ENCODE measurements around the gene MAP3K1.

The MAP3K1 gene

DNA sequence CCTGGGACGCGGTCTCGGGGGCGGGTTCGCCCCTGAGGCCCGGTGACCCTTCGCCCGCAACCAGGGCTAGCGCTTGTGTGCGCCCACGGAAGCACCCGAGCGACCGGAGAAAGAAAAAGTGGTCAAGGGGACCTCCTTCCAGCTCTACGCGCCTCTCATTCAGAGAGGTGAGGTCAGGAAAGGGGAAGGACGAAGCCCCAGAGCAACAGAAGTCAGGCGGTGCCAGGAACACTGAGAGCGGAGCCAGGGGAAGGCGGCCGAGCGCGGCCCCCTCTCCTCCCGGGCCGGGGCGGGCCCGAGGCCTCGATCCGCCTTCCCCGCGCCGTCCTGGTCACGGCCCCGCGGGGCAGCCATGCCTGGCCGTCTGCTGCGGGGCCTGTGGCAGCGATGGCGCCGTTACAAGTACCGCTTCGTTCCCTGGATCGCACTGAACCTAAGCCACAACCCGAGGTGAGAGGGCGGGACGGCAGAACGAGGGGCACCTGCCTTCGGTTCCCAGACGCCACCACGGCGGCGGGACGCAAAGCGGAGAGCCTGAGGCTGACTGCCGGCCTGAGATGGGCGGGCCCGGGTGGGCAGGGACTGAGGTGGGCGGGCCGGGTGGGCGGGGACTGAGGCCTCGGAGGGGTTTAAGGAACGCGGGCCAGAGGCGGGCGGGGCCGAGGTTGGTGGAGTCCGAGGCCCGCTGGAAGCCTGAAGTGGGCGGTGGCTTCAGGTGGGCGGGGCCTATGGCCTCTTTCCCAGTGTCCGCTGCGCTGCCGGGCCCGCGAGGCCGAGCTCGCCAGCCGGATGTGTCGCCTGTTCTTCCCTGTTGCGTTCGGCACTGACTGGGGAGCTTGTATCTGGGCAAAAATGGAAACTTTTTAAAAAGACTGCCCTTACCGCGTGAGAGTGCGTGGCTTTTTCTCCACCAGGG lies 94.2 kb downstream of the MAP3K1 start, which contains the start of gene SETD9:
SETD9 (plus strand) TSS at position 303 of the 916 bp plus-strand sequence; CDS start at position 353, 50 bp downstream.
- peak; percentile 76 to 78 for DNase-seq (ENCODE audit: low read depth in 2 of 2)

DNA sequence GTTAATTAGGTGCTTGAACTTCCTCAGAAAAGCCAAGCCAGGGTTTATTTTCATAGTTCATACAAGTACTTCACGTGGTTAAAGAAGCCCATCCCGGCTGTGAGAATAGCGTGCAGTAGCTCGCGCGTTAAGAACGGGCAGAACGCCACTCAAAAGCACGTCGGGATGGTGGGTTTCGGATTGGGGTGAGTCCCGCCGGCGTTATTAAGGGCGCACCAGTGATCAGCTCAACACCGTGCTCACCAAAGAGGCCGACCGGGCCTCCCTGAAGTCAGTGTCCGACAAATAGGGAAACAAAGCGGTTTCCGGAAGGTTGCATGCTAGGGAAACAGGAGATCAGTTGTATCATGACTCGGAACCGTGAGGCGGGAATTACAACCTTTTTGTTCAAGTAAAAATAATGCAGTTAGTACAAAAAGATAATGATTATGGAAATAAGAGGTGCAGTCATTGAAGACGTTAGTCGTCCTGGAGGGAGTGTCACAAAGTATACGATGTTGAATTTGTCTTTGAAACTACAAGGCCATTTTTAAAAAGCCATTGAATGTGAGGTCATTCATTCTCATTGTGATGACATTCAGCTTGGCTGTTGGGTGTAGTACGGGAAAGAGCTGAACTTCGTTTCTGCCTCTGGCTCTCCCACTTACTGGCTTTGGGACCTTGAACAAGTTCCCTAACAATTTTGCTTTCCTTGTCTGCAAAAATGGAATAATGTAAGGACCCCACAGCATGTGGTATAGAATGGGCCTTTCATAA lies 95.0 kb downstream of the MAP3K1 start:
- peak; percentile 2 to 4 for DNase-seq (ENCODE audit: low read depth in 2 of 2)

DNA sequence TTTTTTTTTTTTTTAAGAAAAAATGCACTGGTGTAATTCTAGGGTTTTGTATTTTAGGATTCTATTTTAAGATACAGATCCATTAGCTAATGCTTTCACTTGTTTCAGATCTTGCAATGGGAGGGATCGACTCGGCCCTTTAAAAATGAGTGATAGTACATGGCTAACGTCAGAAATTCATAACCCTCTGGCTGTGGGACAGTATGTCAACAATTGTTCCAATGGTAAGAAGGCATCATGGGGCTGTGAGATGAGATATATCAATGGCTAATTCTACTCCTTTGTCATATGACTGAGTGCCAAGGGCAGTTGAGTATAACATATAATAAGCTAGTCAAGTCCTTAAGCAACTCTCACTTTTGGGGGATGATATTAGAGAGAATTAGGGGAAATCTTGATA lies 98.4 kb downstream of the MAP3K1 start:
- DNase-seq (ENCODE audit: low read depth in 2 of 2), result no peak

DNA sequence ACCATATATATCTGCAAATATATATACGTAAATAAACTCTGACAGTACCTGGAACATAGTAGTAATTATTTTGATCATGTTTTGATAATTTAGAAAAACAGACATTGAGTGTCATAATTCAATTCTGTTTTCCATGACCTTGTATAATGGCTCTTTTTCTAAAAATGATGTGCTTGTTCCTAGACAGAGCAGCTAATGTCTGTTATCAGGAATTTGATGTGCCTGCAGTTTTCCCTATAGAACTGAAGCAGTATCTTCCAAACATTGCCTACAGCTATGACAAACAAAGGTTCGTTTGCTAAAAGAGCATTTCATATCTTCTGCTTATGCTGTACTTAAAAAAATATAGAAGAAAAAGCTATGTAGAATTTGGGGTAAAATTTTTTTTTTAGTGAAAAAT lies 99.3 kb downstream of the MAP3K1 start:
- no peak for DNase-seq (ENCODE audit: low read depth in 2 of 2)

DNA sequence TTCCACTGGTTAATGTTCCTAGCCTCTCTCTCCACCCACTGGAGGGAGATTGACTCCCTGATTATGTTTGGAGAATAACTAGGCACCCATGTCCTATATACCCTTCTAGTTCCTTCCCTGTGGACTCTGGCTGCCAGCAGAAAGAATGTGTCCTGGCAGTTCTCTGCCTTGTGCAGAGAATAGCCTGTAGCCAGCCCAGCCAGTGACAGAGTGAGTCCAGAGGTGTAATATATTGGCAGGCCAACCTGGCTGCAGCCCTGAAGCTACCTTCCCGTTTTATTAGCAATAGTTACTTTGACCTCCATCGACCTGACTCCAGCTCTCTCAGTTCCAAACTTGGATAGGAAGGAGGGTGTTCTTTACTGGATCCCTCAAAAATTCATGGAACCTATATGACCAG lies 102.2 kb downstream of the MAP3K1 start:
- DNase-seq (ENCODE audit: low read depth in 2 of 2), result no peak

DNA sequence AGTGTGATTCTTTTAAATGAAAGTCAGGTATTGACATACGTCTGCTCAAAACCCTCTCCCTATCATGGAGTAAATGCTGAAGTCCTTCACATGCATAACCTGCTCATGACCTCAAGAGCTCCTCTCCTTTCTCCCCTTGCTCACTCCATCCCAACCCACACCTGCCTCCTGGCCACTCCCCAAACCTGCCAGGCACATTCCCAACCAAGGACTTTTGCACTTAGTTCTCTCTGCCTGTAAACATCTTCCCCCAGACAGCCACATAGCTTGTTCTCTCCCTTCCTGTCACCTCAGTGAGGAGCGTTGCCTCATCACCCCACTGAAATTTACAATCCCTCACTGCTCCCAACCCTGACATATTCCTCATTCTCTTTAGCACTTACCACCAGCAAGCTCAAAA lies 102.7 kb downstream of the MAP3K1 start:
- no peak for DNase-seq (ENCODE audit: low read depth in 2 of 2)

DNA sequence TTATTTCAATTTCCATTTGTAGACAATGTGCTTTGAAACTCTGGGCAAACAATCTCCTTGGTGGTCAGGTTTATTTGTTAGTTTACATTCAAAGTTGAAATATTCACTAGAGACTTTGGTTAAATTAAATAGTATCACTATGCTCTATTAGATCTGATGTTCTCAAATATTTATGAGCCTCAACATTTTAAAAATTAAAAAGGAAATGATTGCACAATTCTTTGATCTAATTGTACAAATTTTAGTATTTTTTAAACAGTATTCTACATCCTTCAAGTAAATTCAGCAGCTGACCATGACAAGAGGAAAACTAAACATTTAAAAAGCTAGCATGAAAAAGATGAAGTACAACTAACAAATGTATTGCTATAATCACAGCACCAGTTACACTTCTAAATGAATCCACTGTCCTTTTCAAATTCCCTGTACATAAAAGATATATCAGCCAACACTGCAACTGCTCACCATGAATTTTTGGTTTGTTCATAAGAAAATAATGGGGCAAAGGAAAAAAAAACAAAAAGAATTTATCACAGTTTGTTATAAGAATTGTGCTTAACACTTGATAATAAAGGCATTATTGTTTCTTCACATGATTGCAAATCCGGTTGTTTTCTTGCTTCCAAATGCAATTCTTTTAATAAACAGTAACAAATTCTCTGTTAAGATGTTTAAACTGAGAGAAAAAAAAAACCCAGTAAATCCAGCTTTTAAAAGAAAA lies 104.8 kb downstream of the MAP3K1 start:
- no peak for DNase-seq (ENCODE audit: low read depth in 2 of 2)

DNA sequence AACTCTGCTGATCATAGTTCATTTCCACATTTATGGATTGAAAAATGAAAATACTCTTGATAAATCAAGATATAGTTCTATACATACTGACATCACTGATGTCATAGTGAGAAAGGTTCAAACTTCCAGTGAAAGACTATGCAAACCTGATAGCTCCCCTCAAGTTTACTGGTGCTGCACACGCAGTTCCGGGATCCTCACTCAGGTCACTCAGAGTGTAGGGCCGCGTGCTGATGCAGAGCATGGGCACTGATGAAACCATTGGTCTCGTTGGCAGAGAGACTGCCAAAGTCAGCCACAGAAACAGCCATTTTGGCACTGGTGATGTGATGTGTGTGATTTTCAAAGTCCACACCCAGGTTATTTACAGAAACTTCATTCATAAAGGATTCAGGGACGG lies 107.6 kb downstream of the MAP3K1 start:
- DNase-seq (ENCODE audit: low read depth in 2 of 2), result no peak

DNA sequence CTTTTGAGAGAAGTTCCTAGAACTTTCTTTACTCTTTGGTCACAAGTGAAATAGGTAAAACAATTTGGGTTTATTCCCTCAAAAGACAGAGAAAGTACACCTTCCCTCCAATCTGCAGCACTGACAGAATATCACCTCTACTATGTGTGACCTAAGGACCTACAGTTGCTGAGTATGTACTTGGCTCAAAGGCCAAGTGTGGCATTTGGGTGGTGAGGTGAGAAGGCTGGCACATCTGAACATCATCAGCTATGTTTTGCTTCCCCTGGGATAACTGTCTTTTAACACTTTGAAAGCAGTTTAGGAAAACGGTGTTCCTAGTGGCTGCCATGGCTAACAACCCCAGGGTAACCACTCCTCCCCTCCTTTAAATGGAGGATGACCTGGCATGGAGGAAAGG lies 119.0 kb downstream of the MAP3K1 start:
- no peak for DNase-seq (ENCODE audit: low read depth in 2 of 2)

DNA sequence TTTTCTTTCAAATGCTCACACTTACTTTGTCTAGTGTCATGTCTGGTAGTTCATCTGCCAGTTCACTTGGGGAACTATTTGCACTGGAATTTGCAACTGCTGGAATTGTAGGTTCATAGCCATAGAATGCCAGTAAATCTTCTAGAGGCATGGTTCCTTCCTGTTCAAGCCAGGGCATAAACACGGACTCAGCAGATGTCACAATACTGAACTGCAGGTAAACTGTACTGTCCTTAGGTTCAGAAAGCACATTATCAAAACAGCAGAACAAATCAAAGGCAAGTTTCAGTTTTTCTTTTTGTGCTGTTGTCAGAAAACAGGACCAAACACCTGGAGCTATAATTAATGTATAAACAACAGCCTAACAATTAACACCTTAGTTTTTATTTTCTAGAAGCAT lies 123.5 kb downstream of the MAP3K1 start:
- DNase-seq (ENCODE audit: low read depth in 2 of 2), result no peak

DNA sequence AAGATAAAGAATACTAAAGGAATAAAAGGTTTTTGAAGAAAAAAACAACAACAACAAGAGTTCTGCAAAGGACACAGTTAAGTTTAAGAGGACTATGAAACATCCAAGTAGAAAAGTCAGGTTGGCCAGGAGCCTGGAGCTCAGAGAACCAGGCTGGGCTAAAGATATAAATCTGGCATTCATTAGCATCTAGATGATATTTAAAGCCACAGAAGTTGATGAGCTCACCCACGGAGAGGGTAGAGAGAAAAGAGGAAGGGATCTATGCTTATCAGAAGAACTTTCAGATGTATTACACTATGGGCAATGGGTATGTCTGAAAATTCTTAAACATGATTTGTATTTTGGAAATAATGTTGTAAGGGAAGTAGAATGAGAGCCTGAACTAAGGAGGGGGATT lies 126.6 kb downstream of the MAP3K1 start:
- no peak for DNase-seq (ENCODE audit: low read depth in 2 of 2)
